GM12874 (cell line): Measurements from ENCODE around the gene MADCAM1.
A peak's percentile ranks its signal among the peaks of the same experiment; 100 is the strongest.

Experiments
- CTCF ChIP-seq: IDR thresholded peaks from 2 replicates; pipeline ENCODE4 v1.5.1; 2011; ENCODE audit warnings: low read depth, mild to moderate bottlenecking, control low read depth, low read length, moderate library complexity; ENCODE audit not compliant: insufficient read depth

The MADCAM1 gene

GRCh38 chr19:495081-495401 lies 1.2 kb upstream of the MADCAM1 start:
- TF ChIP-seq CTCF, result no peak

GRCh38 chr19:495402-496111 lies 729 bp upstream of the MADCAM1 start:
- peak; percentile 85 for TF ChIP-seq CTCF

- no peak for TF ChIP-seq CTCF
These were observed 700 bp downstream of the MADCAM1 start for GRCh38 chr19:496986-497385.

GRCh38 chr19:497491-497868 lies 1.2 kb downstream of the MADCAM1 start:
- no peak for TF ChIP-seq CTCF

- TF ChIP-seq CTCF, result no peak
These were observed 1.7 kb downstream of the MADCAM1 start for GRCh38 chr19:497869-498510.

GRCh38 chr19:498511-498891 lies 2.2 kb downstream of the MADCAM1 start:
- no peak for TF ChIP-seq CTCF

GRCh38 chr19:498977-499623 lies 2.8 kb downstream of the MADCAM1 start:
- TF ChIP-seq CTCF, result no peak
